Activated naive CD4-positive, alpha-beta T cell treated with anti-CD3 and anti-CD28 coated beads, Interleukin-2, amount 50 U/mL, for 24 hours (primary cell): ENCODE data around the gene GABBR1.
"Not testable (repeated sequence)": the region's sequence is repeated elsewhere in the genome, so short reads cannot be mapped to it uniquely, and the experiment has no call there.

Source experiments
- H3K27ac Mint-ChIP-seq: one replicate; pipeline ENCODE4 v1.8.0; 2021; ENCODE audit warnings: mild to moderate bottlenecking, mixed read lengths
- H3K27me3 Mint-ChIP-seq: one replicate; pipeline ENCODE4 v1.8.0; 2021; ENCODE audit warnings: mixed read lengths
- H3K36me3 Mint-ChIP-seq: one replicate; pipeline ENCODE4 v1.8.0; 2021; ENCODE audit warnings: mixed read lengths
- H3K4me1 Mint-ChIP-seq: one replicate; pipeline ENCODE4 v1.8.0; 2021; ENCODE audit warnings: mixed read lengths
- H3K4me3 Mint-ChIP-seq: one replicate; pipeline ENCODE4 v1.8.0; 2021; ENCODE audit warnings: mild to moderate bottlenecking, mixed read lengths
- H3K9me3 Mint-ChIP-seq: one replicate; pipeline ENCODE4 v1.8.0; 2021; ENCODE audit warnings: mixed read lengths

GABBR1 gene

GRCh38 chr6:29663300-29664042, 30.5 kb upstream of the GABBR1 start:
- Mint-ChIP-seq H3K4me1 (no peaks in the 10 kb centered on the region), H3K36me3 (no peaks in the 10 kb centered on the region), H3K9me3 (no peaks in the 10 kb centered on the region), H3K27me3 (peaks cover 9% of the 10 kb centered on the region), H3K27ac (no peak overlapping the region), H3K4me3 (no peak overlapping the region)

- not testable (repeated sequence) for H3K36me3 Mint-ChIP-seq, H3K9me3 Mint-ChIP-seq, H3K4me3 Mint-ChIP-seq, H3K4me1 Mint-ChIP-seq, H3K27ac Mint-ChIP-seq
- H3K27me3 Mint-ChIP-seq = peaks cover 14% of the 10 kb centered on the region
These were observed 28.6 kb upstream of the GABBR1 start for GRCh38 chr6:29661502-29662141.

- Mint-ChIP-seq H3K9me3 (no peaks in the 10 kb centered on the region), H3K4me1 (no peaks in the 10 kb centered on the region), H3K36me3 (no peaks in the 10 kb centered on the region), H3K4me3 (no peak overlapping the region), H3K27me3 (peaks cover 15% of the 10 kb centered on the region), H3K27ac (no peak overlapping the region)
These were observed 28.1 kb upstream of the GABBR1 start for GRCh38 chr6:29661071-29661470.

- H3K27me3 Mint-ChIP-seq = peaks cover 14% of the 10 kb centered on the region
- H3K27ac Mint-ChIP-seq = no peak within 1 kb of the TSS
- H3K36me3 Mint-ChIP-seq = no peaks in the 10 kb centered on the region
- H3K4me1 Mint-ChIP-seq = peaks cover 1% of the 10 kb centered on the region
- no peak within 1 kb of the TSS for H3K4me3 Mint-ChIP-seq
- H3K9me3 Mint-ChIP-seq = no peaks in the 10 kb centered on the region
These were observed 23.8 kb upstream of the GABBR1 start, which contains the start of gene MOG for GRCh38 chr6:29656798-29657197. MOG (plus strand) TSS chr6:29657092; CDS start chr6:29657210, 118 bp downstream.

GRCh38 chr6:29656157-29656556, 23.2 kb upstream of the GABBR1 start:
- Mint-ChIP-seq H3K9me3 (no peaks in the 10 kb centered on the region), H3K27me3 (peaks cover 13% of the 10 kb centered on the region), H3K4me1 (peaks cover 6% of the 10 kb centered on the region), H3K36me3 (no peaks in the 10 kb centered on the region), H3K4me3 (no peak overlapping the region), H3K27ac (no peak overlapping the region)

- H3K36me3 Mint-ChIP-seq = no peaks in the 10 kb centered on the region
These were observed 22.7 kb upstream of the GABBR1 start for GRCh38 chr6:29655658-29656057.

GRCh38 chr6:29653452-29654038, 20.6 kb upstream of the GABBR1 start:
- Mint-ChIP-seq H3K36me3 (no peaks in the 10 kb centered on the region), H3K27ac (no peak overlapping the region), H3K27me3 (peaks cover 12% of the 10 kb centered on the region), H3K4me3 (no peak overlapping the region), H3K9me3 (no peaks in the 10 kb centered on the region), H3K4me1 (peaks cover 15% of the 10 kb centered on the region)

More at GRCh38 chr6:29655658-29656057, 22.7 kb upstream of the GABBR1 start:
- Mint-ChIP-seq H3K27me3 (peaks cover 12% of the 10 kb centered on the region), H3K4me1 (peaks cover 6% of the 10 kb centered on the region), H3K4me3 (no peak overlapping the region), H3K9me3 (no peaks in the 10 kb centered on the region), H3K27ac (no peak overlapping the region)

- no peak overlapping the region for H3K27ac Mint-ChIP-seq
- H3K27me3 Mint-ChIP-seq = peaks cover 7% of the 10 kb centered on the region
- H3K9me3 Mint-ChIP-seq = no peaks in the 10 kb centered on the region
- peaks cover 15% of the 10 kb centered on the region for H3K4me1 Mint-ChIP-seq
- H3K36me3 Mint-ChIP-seq = no peaks in the 10 kb centered on the region
- H3K4me3 Mint-ChIP-seq = no peak overlapping the region
These were observed 19.2 kb upstream of the GABBR1 start for GRCh38 chr6:29652198-29652584.

- H3K36me3 Mint-ChIP-seq = no peaks in the 10 kb centered on the region
- peaks cover 6% of the 10 kb centered on the region for H3K27me3 Mint-ChIP-seq
- peaks cover 15% of the 10 kb centered on the region for H3K4me1 Mint-ChIP-seq
- H3K27ac Mint-ChIP-seq = no peak overlapping the region
- no peak overlapping the region for H3K4me3 Mint-ChIP-seq
- no peaks in the 10 kb centered on the region for H3K9me3 Mint-ChIP-seq
These were observed 18.6 kb upstream of the GABBR1 start for GRCh38 chr6:29651413-29652197.

- Mint-ChIP-seq H3K27me3 (peaks cover 2% of the 10 kb centered on the region), H3K4me3 (peak overlapping the region; percentile 94), H3K36me3 (no peaks in the 10 kb centered on the region), H3K4me1 (peaks cover 15% of the 10 kb centered on the region), H3K9me3 (no peaks in the 10 kb centered on the region), H3K27ac (peak overlapping the region; percentile 98)
These were observed 17.0 kb upstream of the GABBR1 start for GRCh38 chr6:29649701-29650673.

- H3K27me3 Mint-ChIP-seq = no peaks in the 10 kb centered on the region
These were observed 15.1 kb upstream of the GABBR1 start for GRCh38 chr6:29647927-29648642.

GRCh38 chr6:29641430-29642148, 8.6 kb upstream of the GABBR1 start:
- Mint-ChIP-seq H3K27ac (peak overlapping the region; percentile 79), H3K9me3 (no peaks in the 10 kb centered on the region), H3K36me3 (no peaks in the 10 kb centered on the region), H3K27me3 (no peaks in the 10 kb centered on the region), H3K4me3 (peak overlapping the region; percentile 8), H3K4me1 (peaks cover 18% of the 10 kb centered on the region)

More at GRCh38 chr6:29647927-29648642, 15.1 kb upstream of the GABBR1 start:
- H3K4me3 Mint-ChIP-seq = no peak overlapping the region
- no peak overlapping the region for H3K27ac Mint-ChIP-seq
- no peaks in the 10 kb centered on the region for H3K9me3 Mint-ChIP-seq
- H3K36me3 Mint-ChIP-seq = no peaks in the 10 kb centered on the region
- H3K4me1 Mint-ChIP-seq = peaks cover 16% of the 10 kb centered on the region

GRCh38 chr6:29637247-29637646, 4.3 kb upstream of the GABBR1 start:
- Mint-ChIP-seq H3K27me3 (no peaks in the 10 kb centered on the region), H3K4me3 (no peak overlapping the region), H3K27ac (no peak overlapping the region)

GRCh38 chr6:29633534-29633905, 537 bp upstream of the GABBR1 start:
- peaks cover 47% of the 10 kb centered on the region for H3K4me1 Mint-ChIP-seq
- H3K27me3 Mint-ChIP-seq = peaks cover 2% of the 10 kb centered on the region
- no peaks in the 10 kb centered on the region for H3K36me3 Mint-ChIP-seq
- H3K27ac Mint-ChIP-seq = peak overlapping the region; percentile 31
- H3K4me3 Mint-ChIP-seq = peak overlapping the region; percentile 82
- H3K9me3 Mint-ChIP-seq = no peaks in the 10 kb centered on the region

More at GRCh38 chr6:29637247-29637646, 4.3 kb upstream of the GABBR1 start:
- peaks cover 22% of the 10 kb centered on the region for H3K4me1 Mint-ChIP-seq
- no peaks in the 10 kb centered on the region for H3K36me3 Mint-ChIP-seq
- no peaks in the 10 kb centered on the region for H3K9me3 Mint-ChIP-seq
